Stomach (tissue), 4 donors: ENCODE results near the gene SIVA1.

ENCODE experiments used
- POLR2A ChIP-seq, 4 donors: fragments of 450-650 bp; IDR thresholded peaks; one replicate each; pipeline ENCODE4 v1.6.1; 2016; ENCODE audit warnings: antibody characterized with exemption in 4 of 4, control low read depth in 2 of 4, mild to moderate bottlenecking in 1 of 4, moderate library complexity in 1 of 4
- POLR2AphosphoS5 ChIP-seq, 3 donors: sonication (generic); formaldehyde crosslinking; IDR thresholded peaks; one replicate each; pipeline ENCODE4 v1.6.1; 2016; ENCODE audit warnings: antibody characterized with exemption in 3 of 3
- TF ChIP-seq, protein P1 (sequence below), 7 experiments: fragments of 450-650 bp in 4 of 7; fragments of 200-600 bp in 3 of 7; sonication (generic) in 3 of 7; IDR thresholded peaks; one replicate each; pipeline ENCODE4 v1.5.1; 2016 to 2019; ENCODE audit warnings: antibody characterized with exemption in 7 of 7, control low read depth in 2 of 7, mild to moderate bottlenecking in 1 of 7

GRCh38 chr14:104796687-104797081, 43.7 kb downstream of the SIVA1 start:
- TF ChIP-seq, protein P1, sequence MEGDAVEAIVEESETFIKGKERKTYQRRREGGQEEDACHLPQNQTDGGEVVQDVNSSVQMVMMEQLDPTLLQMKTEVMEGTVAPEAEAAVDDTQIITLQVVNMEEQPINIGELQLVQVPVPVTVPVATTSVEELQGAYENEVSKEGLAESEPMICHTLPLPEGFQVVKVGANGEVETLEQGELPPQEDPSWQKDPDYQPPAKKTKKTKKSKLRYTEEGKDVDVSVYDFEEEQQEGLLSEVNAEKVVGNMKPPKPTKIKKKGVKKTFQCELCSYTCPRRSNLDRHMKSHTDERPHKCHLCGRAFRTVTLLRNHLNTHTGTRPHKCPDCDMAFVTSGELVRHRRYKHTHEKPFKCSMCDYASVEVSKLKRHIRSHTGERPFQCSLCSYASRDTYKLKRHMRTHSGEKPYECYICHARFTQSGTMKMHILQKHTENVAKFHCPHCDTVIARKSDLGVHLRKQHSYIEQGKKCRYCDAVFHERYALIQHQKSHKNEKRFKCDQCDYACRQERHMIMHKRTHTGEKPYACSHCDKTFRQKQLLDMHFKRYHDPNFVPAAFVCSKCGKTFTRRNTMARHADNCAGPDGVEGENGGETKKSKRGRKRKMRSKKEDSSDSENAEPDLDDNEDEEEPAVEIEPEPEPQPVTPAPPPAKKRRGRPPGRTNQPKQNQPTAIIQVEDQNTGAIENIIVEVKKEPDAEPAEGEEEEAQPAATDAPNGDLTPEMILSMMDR (IDR thresholded peaks at IDR 0.05), result no peak
- TF ChIP-seq POLR2A (IDR thresholded peaks at IDR 0.05), result no peak
- no peak for TF ChIP-seq POLR2AphosphoS5 (IDR thresholded peaks at IDR 0.05)
